Measurements from ENCODE around the gene LRRC10.

LRRC10 gene

GRCh38 chr12:69610729-69611128 is at the start of gene LRRC10:
Gene LRRC10 (minus strand): TSS chr12:69610907. CDS start chr12:69610838, 69 bp downstream.
- DNase-seq = no peak

GRCh38 chr12:69660164-69660863 is 49.6 kb upstream of the LRRC10 start:
- DNase-seq = no peak

GRCh38 chr12:69658203-69658602 is 47.5 kb upstream of the LRRC10 start:
- DNase-seq = no peak

GRCh38 chr12:69657376-69658137 is 46.9 kb upstream of the LRRC10 start:
- no peak for DNase-seq

- no peak for DNase-seq
Measured at GRCh38 chr12:69655616-69656340, 45.1 kb upstream of the LRRC10 start.

- no peak for DNase-seq
Measured at GRCh38 chr12:69653703-69654102, 43.0 kb upstream of the LRRC10 start.

- no peak for DNase-seq
Measured at GRCh38 chr12:69651922-69652321, 41.2 kb upstream of the LRRC10 start.

- no peak for DNase-seq
Measured at GRCh38 chr12:69649529-69649928, 38.8 kb upstream of the LRRC10 start.

- no peak for DNase-seq
Measured at GRCh38 chr12:69648476-69648875, 37.8 kb upstream of the LRRC10 start.

- DNase-seq = no peak
Measured at GRCh38 chr12:69647178-69647577, 36.5 kb upstream of the LRRC10 start.

- no peak for DNase-seq
Measured at GRCh38 chr12:69645031-69645430, 34.3 kb upstream of the LRRC10 start.

- no peak for DNase-seq
Measured at GRCh38 chr12:69644511-69644910, 33.8 kb upstream of the LRRC10 start.

- DNase-seq = no peak
Measured at GRCh38 chr12:69642531-69642930, 31.8 kb upstream of the LRRC10 start.

GRCh38 chr12:69641546-69641945 is 30.8 kb upstream of the LRRC10 start:
- DNase-seq = no peak

GRCh38 chr12:69639400-69640016 is 28.8 kb upstream of the LRRC10 start:
- DNase-seq = peak; percentile 17

GRCh38 chr12:69633061-69633460 is 22.4 kb upstream of the LRRC10 start:
- DNase-seq = no peak

GRCh38 chr12:69630191-69630590 is 19.5 kb upstream of the LRRC10 start:
- DNase-seq = no peak

- DNase-seq = no peak
Measured at GRCh38 chr12:69627501-69627900, 16.8 kb upstream of the LRRC10 start.

GRCh38 chr12:69623970-69624369 is 13.3 kb upstream of the LRRC10 start:
- no peak for DNase-seq

GRCh38 chr12:69621551-69621950 is 10.8 kb upstream of the LRRC10 start:
- no peak for DNase-seq

- DNase-seq = no peak
Measured at GRCh38 chr12:69620921-69621320, 10.2 kb upstream of the LRRC10 start.

GRCh38 chr12:69620077-69620476 is 9.4 kb upstream of the LRRC10 start:
- DNase-seq = no peak

GRCh38 chr12:69619050-69619449 is 8.3 kb upstream of the LRRC10 start:
- DNase-seq = no peak
